SK-N-SH (cell line): Measurements from ENCODE around the gene MAML3.

Experiments used
- EP300 ChIP-seq, 2 experiments: IDR thresholded peaks; 2 replicates each; pipeline versions ENCODE4 v1.4.0 to v1.6.1; 2012; ENCODE audit warnings: borderline replicate concordance in 1 of 2, low read depth in 1 of 2, low read length in 1 of 2
- EZH2phosphoT487 ChIP-seq: fragments of 200-600 bp; sonication (generic); IDR thresholded peaks from 2 replicates; pipeline ENCODE4 v1.6.1; 2017; ENCODE audit warnings: low read depth, mixed run types, mild to moderate bottlenecking, antibody characterized with exemption, moderate library complexity, borderline replicate concordance
- GABPA ChIP-seq: IDR thresholded peaks from 2 replicates; pipeline ENCODE4 v1.4.0; 2012; ENCODE audit warnings: low read depth, mild to moderate bottlenecking
- POLR2AphosphoS5 ChIP-seq: IDR thresholded peaks from 2 replicates; pipeline ENCODE4 v1.6.1; 2012; ENCODE audit warnings: low read depth, low read length
- SIN3A ChIP-seq: IDR thresholded peaks from 2 replicates; pipeline ENCODE4 v1.6.1; 2012; ENCODE audit warnings: low read depth, mild to moderate bottlenecking, low read length, moderate library complexity, borderline replicate concordance
- TF ChIP-seq, protein P1 (sequence below): fragments of 200-600 bp; sonication (generic); IDR thresholded peaks from 2 replicates; pipeline ENCODE4 v1.6.1; 2017; ENCODE audit warnings: antibody characterized with exemption, mild to moderate bottlenecking, moderate library complexity
- TF ChIP-seq, protein P2 (sequence below): IDR thresholded peaks from 2 replicates; pipeline ENCODE4 v1.6.1; 2012; ENCODE audit warnings: mild to moderate bottlenecking, low read depth, low read length, moderate library complexity

DNA sequence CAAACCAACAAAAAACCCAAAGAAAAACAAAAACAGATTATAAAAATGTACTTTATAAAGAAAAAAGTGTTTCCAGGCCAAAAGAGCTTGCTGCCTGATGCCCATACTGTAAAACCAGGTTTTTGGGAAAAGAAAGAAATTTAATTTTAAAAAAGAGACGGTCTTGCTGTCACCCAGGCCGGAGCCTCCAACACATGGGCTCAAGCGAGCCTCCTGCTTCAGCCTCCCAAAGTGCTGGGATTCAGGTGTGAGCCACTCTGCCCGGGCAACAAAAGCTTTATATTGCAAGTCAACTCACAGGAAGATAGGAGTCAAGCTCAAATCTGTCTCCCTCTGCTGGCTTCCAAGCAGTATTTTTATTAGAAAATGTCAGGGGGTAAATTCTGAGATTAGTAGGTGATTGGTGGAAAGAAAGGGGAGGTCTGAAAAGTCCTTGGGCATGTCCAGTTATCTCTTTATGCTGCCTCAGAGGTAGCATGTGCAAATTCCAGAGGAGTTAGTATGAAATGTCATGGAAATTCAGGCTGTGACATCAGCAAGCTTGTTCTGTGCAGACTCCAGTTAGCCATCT is 449.0 kb downstream of the MAML3 start:
- TF ChIP-seq SIN3A (no peak), POLR2AphosphoS5 (no peak), EZH2phosphoT487 (no peak), GABPA (no peak), EP300 (IDR thresholded peaks at IDR 0.05; ENCODE audit: borderline replicate concordance in 1 of 2, low read depth in 1 of 2, low read length in 1 of 2) (no peak)
- TF ChIP-seq, protein P1, sequence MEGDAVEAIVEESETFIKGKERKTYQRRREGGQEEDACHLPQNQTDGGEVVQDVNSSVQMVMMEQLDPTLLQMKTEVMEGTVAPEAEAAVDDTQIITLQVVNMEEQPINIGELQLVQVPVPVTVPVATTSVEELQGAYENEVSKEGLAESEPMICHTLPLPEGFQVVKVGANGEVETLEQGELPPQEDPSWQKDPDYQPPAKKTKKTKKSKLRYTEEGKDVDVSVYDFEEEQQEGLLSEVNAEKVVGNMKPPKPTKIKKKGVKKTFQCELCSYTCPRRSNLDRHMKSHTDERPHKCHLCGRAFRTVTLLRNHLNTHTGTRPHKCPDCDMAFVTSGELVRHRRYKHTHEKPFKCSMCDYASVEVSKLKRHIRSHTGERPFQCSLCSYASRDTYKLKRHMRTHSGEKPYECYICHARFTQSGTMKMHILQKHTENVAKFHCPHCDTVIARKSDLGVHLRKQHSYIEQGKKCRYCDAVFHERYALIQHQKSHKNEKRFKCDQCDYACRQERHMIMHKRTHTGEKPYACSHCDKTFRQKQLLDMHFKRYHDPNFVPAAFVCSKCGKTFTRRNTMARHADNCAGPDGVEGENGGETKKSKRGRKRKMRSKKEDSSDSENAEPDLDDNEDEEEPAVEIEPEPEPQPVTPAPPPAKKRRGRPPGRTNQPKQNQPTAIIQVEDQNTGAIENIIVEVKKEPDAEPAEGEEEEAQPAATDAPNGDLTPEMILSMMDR = peak; percentile 42
- TF ChIP-seq, protein P2, sequence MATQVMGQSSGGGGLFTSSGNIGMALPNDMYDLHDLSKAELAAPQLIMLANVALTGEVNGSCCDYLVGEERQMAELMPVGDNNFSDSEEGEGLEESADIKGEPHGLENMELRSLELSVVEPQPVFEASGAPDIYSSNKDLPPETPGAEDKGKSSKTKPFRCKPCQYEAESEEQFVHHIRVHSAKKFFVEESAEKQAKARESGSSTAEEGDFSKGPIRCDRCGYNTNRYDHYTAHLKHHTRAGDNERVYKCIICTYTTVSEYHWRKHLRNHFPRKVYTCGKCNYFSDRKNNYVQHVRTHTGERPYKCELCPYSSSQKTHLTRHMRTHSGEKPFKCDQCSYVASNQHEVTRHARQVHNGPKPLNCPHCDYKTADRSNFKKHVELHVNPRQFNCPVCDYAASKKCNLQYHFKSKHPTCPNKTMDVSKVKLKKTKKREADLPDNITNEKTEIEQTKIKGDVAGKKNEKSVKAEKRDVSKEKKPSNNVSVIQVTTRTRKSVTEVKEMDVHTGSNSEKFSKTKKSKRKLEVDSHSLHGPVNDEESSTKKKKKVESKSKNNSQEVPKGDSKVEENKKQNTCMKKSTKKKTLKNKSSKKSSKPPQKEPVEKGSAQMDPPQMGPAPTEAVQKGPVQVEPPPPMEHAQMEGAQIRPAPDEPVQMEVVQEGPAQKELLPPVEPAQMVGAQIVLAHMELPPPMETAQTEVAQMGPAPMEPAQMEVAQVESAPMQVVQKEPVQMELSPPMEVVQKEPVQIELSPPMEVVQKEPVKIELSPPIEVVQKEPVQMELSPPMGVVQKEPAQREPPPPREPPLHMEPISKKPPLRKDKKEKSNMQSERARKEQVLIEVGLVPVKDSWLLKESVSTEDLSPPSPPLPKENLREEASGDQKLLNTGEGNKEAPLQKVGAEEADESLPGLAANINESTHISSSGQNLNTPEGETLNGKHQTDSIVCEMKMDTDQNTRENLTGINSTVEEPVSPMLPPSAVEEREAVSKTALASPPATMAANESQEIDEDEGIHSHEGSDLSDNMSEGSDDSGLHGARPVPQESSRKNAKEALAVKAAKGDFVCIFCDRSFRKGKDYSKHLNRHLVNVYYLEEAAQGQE = no peak
